Measurements from ENCODE around the gene CCL22.

Gene CCL22

DNA sequence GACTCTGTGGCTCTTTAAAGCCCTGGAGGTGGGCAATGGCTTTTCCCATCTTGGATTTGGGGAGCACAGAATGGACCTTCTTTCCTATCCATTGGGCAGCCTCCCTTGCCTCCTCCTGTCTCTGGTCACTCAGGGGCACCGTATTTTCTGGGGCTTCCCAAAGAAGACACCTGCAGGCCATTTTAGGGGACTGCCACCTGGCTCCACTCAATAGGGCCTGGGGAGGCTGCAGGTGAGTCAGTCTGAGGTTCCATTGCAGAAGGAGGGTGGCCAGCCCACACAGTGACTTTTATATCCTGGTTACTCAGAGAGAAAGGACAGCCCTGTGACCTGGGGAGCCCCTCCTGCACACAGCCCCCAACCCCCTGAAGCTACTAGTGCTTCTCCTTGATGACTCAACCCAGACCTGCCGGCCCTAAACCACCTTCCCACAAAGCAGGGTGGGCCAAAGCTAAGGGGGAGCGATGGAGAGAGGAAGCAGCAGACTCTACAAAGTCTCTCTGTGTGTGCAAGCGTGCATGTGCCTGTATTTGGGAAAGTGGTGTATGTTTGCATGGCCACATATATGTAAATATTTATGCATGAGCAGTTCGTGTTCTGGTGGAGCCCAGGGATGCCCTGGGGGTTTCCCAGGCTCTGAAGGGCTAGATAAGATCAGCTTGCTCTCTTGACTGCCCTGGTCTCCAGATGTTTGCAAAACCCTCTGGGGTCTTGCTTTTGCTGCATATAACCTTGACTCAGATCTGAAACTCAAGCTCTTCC is 18.7 kb downstream of the CCL22 start:
- DNase-seq = peak; percentile 28

DNA sequence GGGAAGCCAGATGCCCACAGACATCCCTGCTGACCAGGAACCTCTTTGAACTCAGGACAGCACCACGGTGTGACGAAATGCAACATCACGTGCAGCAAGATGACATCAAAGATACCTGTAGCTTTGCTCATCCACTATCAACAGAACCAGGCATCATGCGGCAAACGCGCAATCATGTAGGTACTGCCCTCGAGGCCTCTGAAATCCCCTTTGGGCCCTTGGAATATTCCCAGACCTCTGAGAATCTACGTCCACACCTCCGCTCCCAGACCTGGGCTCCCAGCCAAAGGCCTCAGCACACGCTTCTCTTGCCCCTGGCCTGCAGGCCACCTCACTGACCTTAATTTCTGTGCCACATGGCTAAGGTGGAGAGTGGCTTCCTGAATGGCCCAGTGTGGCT is 21.0 kb downstream of the CCL22 start:
- no peak for DNase-seq

GRCh38 chr16:57380671-57381462 is 22.3 kb downstream of the CCL22 start:
- DNase-seq = no peak

DNA sequence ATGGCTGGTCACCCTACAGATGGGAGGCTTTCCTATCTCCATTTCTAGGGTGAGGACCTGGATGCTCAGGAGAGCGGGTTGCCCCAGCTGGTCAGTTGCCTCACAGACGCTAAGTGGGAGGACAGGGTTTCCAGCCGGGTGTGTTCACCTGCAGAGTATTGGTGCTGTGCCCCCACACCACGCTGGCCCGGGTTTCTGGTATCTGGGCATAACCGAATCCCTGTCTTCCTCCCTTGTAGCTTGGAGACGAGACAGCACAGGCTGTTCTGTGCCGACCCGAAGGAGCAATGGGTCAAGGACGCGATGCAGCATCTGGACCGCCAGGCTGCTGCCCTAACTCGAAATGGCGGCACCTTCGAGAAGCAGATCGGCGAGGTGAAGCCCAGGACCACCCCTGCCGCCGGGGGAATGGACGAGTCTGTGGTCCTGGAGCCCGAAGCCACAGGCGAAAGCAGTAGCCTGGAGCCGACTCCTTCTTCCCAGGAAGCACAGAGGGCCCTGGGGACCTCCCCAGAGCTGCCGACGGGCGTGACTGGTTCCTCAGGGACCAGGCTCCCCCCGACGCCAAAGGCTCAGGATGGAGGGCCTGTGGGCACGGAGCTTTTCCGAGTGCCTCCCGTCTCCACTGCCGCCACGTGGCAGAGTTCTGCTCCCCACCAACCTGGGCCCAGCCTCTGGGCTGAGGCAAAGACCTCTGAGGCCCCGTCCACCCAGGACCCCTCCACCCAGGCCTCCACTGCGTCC is 23.4 kb downstream of the CCL22 start:
- no peak for DNase-seq

GRCh38 chr16:57382535-57383275 is 24.1 kb downstream of the CCL22 start:
- no peak for DNase-seq

GRCh38 chr16:57383276-57384247 is 25.0 kb downstream of the CCL22 start:
- DNase-seq = no peak

DNA sequence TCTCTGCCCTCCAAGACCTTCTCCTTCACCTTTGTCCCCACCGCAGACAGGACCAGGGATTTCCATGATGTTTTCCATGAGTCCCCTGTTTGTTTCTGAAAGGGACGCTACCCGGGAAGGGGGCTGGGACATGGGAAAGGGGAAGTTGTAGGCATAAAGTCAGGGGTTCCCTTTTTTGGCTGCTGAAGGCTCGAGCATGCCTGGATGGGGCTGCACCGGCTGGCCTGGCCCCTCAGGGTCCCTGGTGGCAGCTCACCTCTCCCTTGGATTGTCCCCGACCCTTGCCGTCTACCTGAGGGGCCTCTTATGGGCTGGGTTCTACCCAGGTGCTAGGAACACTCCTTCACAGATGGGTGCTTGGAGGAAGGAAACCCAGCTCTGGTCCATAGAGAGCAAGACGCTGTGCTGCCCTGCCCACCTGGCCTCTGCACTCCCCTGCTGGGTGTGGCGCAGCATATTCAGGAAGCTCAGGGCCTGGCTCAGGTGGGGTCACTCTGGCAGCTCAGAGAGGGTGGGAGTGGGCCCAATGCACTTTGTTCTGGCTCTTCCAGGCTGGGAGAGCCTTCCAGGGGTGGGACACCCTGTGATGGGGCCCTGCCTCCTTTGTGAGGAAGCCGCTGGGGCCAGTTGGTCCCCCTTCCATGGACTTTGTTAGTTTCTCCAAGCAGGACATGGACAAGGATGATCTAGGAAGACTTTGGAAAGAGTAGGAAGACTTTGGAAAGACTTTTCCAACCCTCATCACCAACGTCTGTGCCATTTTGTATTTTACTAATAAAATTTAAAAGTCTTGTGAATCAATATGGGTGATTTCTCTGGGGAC is 25.9 kb downstream of the CCL22 start:
- DNase-seq = no peak

DNA sequence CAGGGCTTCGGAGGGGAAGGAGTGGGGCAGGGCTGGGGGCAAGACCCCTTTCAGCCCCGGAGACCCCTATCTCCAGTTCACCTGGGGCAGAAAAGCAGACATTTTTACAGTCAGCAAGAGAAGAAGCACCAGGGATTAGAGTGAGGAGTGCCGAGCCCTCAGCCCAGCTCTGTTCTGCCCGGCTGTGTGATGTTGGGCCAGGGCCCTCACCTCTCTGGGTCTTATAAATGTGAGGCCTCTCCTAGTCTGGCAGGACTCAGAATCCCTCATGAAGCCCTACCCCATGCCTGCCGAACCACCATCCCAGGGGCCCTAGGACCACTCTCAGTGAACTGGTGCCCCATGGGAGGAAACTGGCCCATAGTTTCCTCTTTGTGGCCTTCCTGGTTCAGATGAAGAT is 26.5 kb downstream of the CCL22 start:
- DNase-seq = no peak

DNA sequence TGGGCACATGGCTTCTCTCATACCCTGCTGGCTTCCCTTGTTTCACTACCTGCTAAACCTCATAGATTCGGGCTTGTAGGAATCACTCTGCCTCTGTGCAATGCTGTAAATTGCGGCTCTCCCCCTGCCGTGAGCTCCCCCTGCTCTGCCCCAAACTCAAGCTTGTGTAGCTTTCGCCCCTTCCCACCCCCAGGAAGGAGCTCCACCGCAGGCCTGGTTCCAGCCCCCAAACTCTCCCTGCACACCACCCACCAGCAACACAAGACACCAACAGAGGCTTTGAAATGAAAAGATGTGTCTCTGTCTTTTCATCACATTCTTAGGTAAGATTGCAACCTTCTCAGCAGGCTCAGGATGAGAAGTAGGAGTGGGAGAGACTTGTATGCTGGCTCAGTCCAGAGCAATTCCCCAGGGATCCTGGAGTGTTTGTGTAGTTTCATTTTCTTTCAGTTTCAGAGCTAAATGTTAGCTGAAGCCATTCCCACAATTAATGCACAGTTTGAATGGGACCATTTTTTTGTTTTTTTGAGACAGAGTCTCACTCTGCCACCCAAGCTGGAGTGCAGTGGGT is 27.9 kb downstream of the CCL22 start:
- DNase-seq = no peak

DNA sequence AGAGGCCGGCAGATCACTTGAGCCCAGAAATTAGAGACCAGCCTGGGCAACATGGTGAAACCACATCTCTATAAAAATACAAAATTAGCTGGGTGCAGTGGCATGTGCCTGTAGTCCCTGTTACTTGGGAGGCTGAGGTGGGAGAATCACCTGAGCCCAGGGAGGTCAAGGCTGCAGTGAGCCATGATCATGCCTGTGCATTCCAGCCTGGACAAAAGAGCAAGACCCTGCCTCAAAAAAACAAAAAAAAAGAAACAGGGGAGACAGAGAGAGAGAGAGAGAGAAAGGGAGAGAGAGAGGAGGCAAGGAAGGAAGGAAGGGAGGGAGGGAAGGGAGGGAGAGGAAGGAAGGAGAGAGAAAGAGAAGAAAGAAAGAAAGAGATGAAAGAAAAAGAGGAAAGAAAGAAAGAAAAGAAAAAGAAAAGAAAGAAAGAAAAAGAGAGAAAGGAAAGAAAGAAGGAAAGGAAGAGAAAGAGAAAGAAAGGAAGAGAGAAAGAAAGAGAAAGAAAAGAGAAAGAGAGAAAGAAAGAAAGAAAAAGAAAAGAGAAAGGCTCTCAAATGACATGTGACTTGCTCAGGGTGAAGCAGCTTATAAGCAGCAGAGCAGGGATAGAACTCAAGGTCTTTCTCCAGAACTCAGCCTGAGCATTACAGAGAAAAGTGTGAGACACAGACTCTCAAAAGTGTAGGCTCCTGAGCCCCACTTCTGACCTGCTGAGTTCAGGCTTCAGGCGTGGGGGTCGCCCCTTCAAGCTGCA is 29.2 kb downstream of the CCL22 start:
- no peak for DNase-seq

- DNase-seq = no peak
Observed at GRCh38 chr16:57388359-57389086, 29.9 kb downstream of the CCL22 start.

- DNase-seq = no peak
Observed at GRCh38 chr16:57389087-57389468, 30.5 kb downstream of the CCL22 start.

GRCh38 chr16:57390636-57391295 is 32.2 kb downstream of the CCL22 start:
- no peak for DNase-seq

- no peak for DNase-seq
Observed at GRCh38 chr16:57391300-57391699, 32.7 kb downstream of the CCL22 start.

- DNase-seq = no peak
Observed at GRCh38 chr16:57391708-57392107, 33.1 kb downstream of the CCL22 start.

GRCh38 chr16:57392694-57393093 is 34.1 kb downstream of the CCL22 start:
- no peak for DNase-seq

- no peak for DNase-seq
Observed at GRCh38 chr16:57394444-57394843, 35.9 kb downstream of the CCL22 start.

DNA sequence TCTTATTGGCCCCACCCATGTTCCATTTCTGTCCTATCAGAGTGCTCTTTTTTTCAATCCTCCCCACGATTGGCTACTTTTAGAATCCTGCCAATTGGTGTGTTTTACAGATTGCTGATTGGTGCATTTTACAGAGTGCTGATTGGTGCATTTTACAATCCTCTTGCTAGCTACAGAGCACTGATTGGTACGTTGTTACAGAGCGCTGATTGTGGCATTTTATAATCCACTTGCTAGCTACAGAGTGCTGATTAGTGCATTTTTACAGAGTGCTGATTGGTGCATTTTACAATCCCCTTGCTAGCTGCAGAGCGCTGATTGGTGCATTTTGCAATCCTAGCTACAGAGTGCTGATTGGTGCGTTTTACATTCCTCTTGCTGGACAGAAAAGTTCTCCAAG is 36.4 kb downstream of the CCL22 start:
- DNase-seq = no peak

Measured in activated CD4-positive, alpha-beta T cell treated with anti-CD3 and anti-CD28 coated beads, Interleukin-10, Interleukin-2, amounts not matched to agents 100 ng/mL and 50 ng/mL, durations not matched to agents 16 hours and 8 hours (primary cell).